ENCODE measurements around the gene LONP2. TPM values are rescaled to one million over a fixed set of nuclear protein-coding genes. Genes with fewer than 3 reads are reported as not detected.

Gene LONP2
- total and polyA plus RNA-seq, 2 of the 13 experiments (the other 11 are each of a cell fraction or from before 2014, with no cell fraction given): 39.2 to 63.3 TPM

- peak; percentile 59; the same call in 1 of the 2 replicates for TF ChIP-seq HMG20A (CRISPR knock-in tag; IDR thresholded peaks at IDR 0.05; ENCODE audit: borderline replicate concordance)
- TF ChIP-seq JARID2 (CRISPR knock-in tag; IDR thresholded peaks at IDR 0.05; ENCODE audit: insufficient replicate concordance): no peak
- TF ChIP-seq MTERF4 (CRISPR knock-in tag; IDR thresholded peaks at IDR 0.05): no peak
- no peak for TF ChIP-seq ZNF672 (CRISPR knock-in tag; IDR thresholded peaks at IDR 0.05)
- TF ChIP-seq SPEN (CRISPR knock-in tag; IDR thresholded peaks at IDR 0.05; ENCODE audit: low read depth): no peak
- peak; percentile 40 for TF ChIP-seq ASH2L (IDR thresholded peaks at IDR 0.05; ENCODE audit: insufficient read length, low read depth, low read length)
- TF ChIP-seq XBP1 (CRISPR knock-in tag; IDR thresholded peaks at IDR 0.05): no peak
- TF ChIP-seq ELF3 (CRISPR knock-in tag; IDR thresholded peaks at IDR 0.05): peak; percentile 85
- TF ChIP-seq MLX (CRISPR knock-in tag; IDR thresholded peaks at IDR 0.05): no peak
- no peak for TF ChIP-seq ATF7-NPFF (CRISPR knock-in tag; IDR thresholded peaks at IDR 0.05; ENCODE audit: low read depth)
- TF ChIP-seq BORCS8-MEF2B (CRISPR knock-in tag; IDR thresholded peaks at IDR 0.05): no peak
- no peak for TF ChIP-seq MLXIP (CRISPR knock-in tag; IDR thresholded peaks at IDR 0.05; ENCODE audit: borderline replicate concordance)
- TF ChIP-seq ZNF567 (CRISPR knock-in tag; IDR thresholded peaks at IDR 0.05; ENCODE audit: borderline replicate concordance): no peak
- TF ChIP-seq MAF1 (CRISPR knock-in tag; IDR thresholded peaks at IDR 0.05; ENCODE audit: borderline replicate concordance): no peak
- no peak for TF ChIP-seq TAF15 (IDR thresholded peaks at IDR 0.05; ENCODE audit: low read depth, low read length, poor library complexity, severe bottlenecking)
- TF ChIP-seq KDM3A (CRISPR knock-in tag; IDR thresholded peaks at IDR 0.05; ENCODE audit: low read depth): no peak
- peak; percentile 55; the same call in 1 of the 2 replicates for TF ChIP-seq HNF4A (CRISPR knock-in tag; IDR thresholded peaks at IDR 0.05)
- no peak for TF ChIP-seq ZSCAN9 (CRISPR knock-in tag; IDR thresholded peaks at IDR 0.05; ENCODE audit: borderline replicate concordance)
- TF ChIP-seq TEF (CRISPR knock-in tag; IDR thresholded peaks at IDR 0.05): no peak
- TF ChIP-seq ZNF784 (CRISPR knock-in tag; IDR thresholded peaks at IDR 0.05; ENCODE audit: borderline replicate concordance): no peak
- no peak for TF ChIP-seq ZNF816 (CRISPR knock-in tag; IDR thresholded peaks at IDR 0.05; ENCODE audit: borderline replicate concordance)
- TF ChIP-seq NR1H2 (CRISPR knock-in tag; IDR thresholded peaks at IDR 0.05; ENCODE audit: borderline replicate concordance, low read depth): no peak
- no peak for TF ChIP-seq NR0B2 (CRISPR knock-in tag; IDR thresholded peaks at IDR 0.05)
- no peak for TF ChIP-seq ZNF335 (CRISPR knock-in tag; IDR thresholded peaks at IDR 0.05)
Observed at GRCh38 chr16:48206594-48207242, 37.4 kb upstream of the LONP2 start (continued).
